Measurements from ENCODE around the gene KLHL42.

GRCh38 chr12:27814411-27814810 lies 34.4 kb downstream of the KLHL42 start:
- TF ChIP-seq, protein P1, sequence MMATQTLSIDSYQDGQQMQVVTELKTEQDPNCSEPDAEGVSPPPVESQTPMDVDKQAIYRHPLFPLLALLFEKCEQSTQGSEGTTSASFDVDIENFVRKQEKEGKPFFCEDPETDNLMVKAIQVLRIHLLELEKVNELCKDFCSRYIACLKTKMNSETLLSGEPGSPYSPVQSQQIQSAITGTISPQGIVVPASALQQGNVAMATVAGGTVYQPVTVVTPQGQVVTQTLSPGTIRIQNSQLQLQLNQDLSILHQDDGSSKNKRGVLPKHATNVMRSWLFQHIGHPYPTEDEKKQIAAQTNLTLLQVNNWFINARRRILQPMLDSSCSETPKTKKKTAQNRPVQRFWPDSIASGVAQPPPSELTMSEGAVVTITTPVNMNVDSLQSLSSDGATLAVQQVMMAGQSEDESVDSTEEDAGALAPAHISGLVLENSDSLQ (IDR thresholded peaks at IDR 0.05): no peak
- TF ChIP-seq FOXM1 (IDR thresholded peaks at IDR 0.05; ENCODE audit: borderline replicate concordance): no peak
- no peak for TF ChIP-seq BHLHE40 (IDR thresholded peaks at IDR 0.05; ENCODE audit: borderline replicate concordance)
- TF ChIP-seq FOXK2 (IDR thresholded peaks at IDR 0.05): no peak
- TF ChIP-seq ARNT (IDR thresholded peaks at IDR 0.05): no peak
- no peak for TF ChIP-seq SUZ12 (IDR thresholded peaks at IDR 0.05)
- TF ChIP-seq NFRKB (IDR thresholded peaks at IDR 0.05): no peak
- TF ChIP-seq CTBP1 (IDR thresholded peaks at IDR 0.05; ENCODE audit: borderline replicate concordance): no peak
- TF ChIP-seq HDGF (IDR thresholded peaks at IDR 0.05; ENCODE audit: borderline replicate concordance): no peak
- no peak for TF ChIP-seq TARDBP (IDR thresholded peaks at IDR 0.05)

Measured in HEK293T (cell line).